NOMO-1 treated with dmso at 0.1 percent for 144 hours (cell line): Measurements from ENCODE around the gene RANBP9.

Experiments
- DNase-seq: peaks from one replicate; lab custom pipeline; 2025; ENCODE audit not compliant: unreplicated experiment; lab: John Stamatoyannopoulos, UW

The RANBP9 gene

GRCh38 chr6:13679996-13680395, 31.6 kb downstream of the RANBP9 start:
- no peak for DNase-seq

- no peak for DNase-seq
These were observed 33.2 kb downstream of the RANBP9 start for GRCh38 chr6:13678255-13678983.

GRCh38 chr6:13677878-13678254, 33.8 kb downstream of the RANBP9 start:
- DNase-seq = no peak

- DNase-seq = no peak
These were observed 35.0 kb downstream of the RANBP9 start for GRCh38 chr6:13676551-13677156.

- no peak for DNase-seq
These were observed 37.0 kb downstream of the RANBP9 start for GRCh38 chr6:13674533-13675190.

GRCh38 chr6:13673825-13674444, 37.7 kb downstream of the RANBP9 start:
- no peak for DNase-seq

GRCh38 chr6:13673368-13673767, 38.3 kb downstream of the RANBP9 start:
- DNase-seq = no peak

- no peak for DNase-seq
These were observed 38.7 kb downstream of the RANBP9 start for GRCh38 chr6:13672904-13673303.

GRCh38 chr6:13671548-13672127, 40.0 kb downstream of the RANBP9 start:
- no peak for DNase-seq

- DNase-seq = no peak
These were observed 42.2 kb downstream of the RANBP9 start for GRCh38 chr6:13669476-13669875.

GRCh38 chr6:13668291-13668928, 43.2 kb downstream of the RANBP9 start:
- no peak for DNase-seq

- no peak for DNase-seq
These were observed 44.0 kb downstream of the RANBP9 start for GRCh38 chr6:13667655-13668054.

GRCh38 chr6:13666194-13667105, 45.2 kb downstream of the RANBP9 start:
- DNase-seq = no peak

GRCh38 chr6:13664703-13665352, 46.8 kb downstream of the RANBP9 start:
- no peak for DNase-seq

- no peak for DNase-seq
These were observed 47.6 kb downstream of the RANBP9 start for GRCh38 chr6:13663986-13664385.

- no peak for DNase-seq
These were observed 48.8 kb downstream of the RANBP9 start for GRCh38 chr6:13662651-13663334.

- no peak for DNase-seq
These were observed 50.0 kb downstream of the RANBP9 start for GRCh38 chr6:13661647-13662046.

- DNase-seq = no peak
These were observed 50.7 kb downstream of the RANBP9 start for GRCh38 chr6:13660893-13661292.

GRCh38 chr6:13660273-13660672, 51.4 kb downstream of the RANBP9 start:
- no peak for DNase-seq
